ENCODE results near the gene MON1B. TPM values are rescaled to one million over a fixed set of nuclear protein-coding genes. Genes with fewer than 3 reads are reported as not detected.

Gene MON1B
- total RNA-seq, 1 experiment from 2014 or later: 48.0 TPM

GRCh38 chr16:77207030-77207429 is 16.0 kb downstream of the MON1B start:
- no peaks in the 10 kb centered on the region for H3K9me3 Mint-ChIP-seq

More at GRCh38 chr16:77207030-77207429, 16.0 kb downstream of the MON1B start:
- H2AFZ ChIP-seq (ENCODE audit: low read length): no peak overlapping the region
- no peak overlapping the region for H3K18ac ChIP-seq (ENCODE audit: insufficient read length, low read depth, low read length)
- H3K4me1 ChIP-seq (ENCODE audit: insufficient read depth, low read length): peaks cover 11% of the 10 kb centered on the region
- H3K23me2 ChIP-seq (ENCODE audit: insufficient read length, low read depth, low read length, poor library complexity, severe bottlenecking): peaks cover 4% of the 10 kb centered on the region
- H3K27ac ChIP-seq (ENCODE audit: insufficient read length, low read depth, low read length): no peak overlapping the region
- H3K4me3 Mint-ChIP-seq: no peak overlapping the region
- no peaks in the 10 kb centered on the region for H3K79me2 ChIP-seq (ENCODE audit: insufficient read depth, low read length)
- no peak overlapping the region for H3K23ac ChIP-seq (ENCODE audit: insufficient read length, low read depth, low read length)
- peaks cover 28 to 32% of the 10 kb centered on the region in 2 experiments for H3K4me1 Mint-ChIP-seq
- no peak overlapping the region for H2BK12ac ChIP-seq (ENCODE audit: insufficient read length, low read depth, low read length)
- no peak for TF ChIP-seq CTCF (conservative IDR thresholded peaks at IDR 0.05)
- peaks cover 2% of the 10 kb centered on the region for H3K27me3 Mint-ChIP-seq (ENCODE audit: low read depth)
- H3T11ph ChIP-seq (ENCODE audit: low read length): no peak overlapping the region
- H3K27ac Mint-ChIP-seq: no peak overlapping the region
- no peak for DNase-seq
- no peak overlapping the region for H2BK120ac ChIP-seq (ENCODE audit: low read depth, low read length, poor library complexity, severe bottlenecking)
- H3K79me1 ChIP-seq (ENCODE audit: insufficient read depth, low read depth, low read length, poor library complexity, severe bottlenecking): no peaks in the 10 kb centered on the region
- H4K20me1 ChIP-seq (ENCODE audit: control insufficient read depth, insufficient read depth, insufficient read length): no peaks in the 10 kb centered on the region
- H3K36me3 Mint-ChIP-seq (ENCODE audit: insufficient read depth in 1 of 3, low read depth in 3 of 3): no peaks in the 10 kb centered on the region
- H4K5ac ChIP-seq (ENCODE audit: insufficient read length, low read depth, low read length): no peak overlapping the region
- no peak overlapping the region for H2BK5ac ChIP-seq (ENCODE audit: insufficient read length, low read length)
- H3K9me3 ChIP-seq (ENCODE audit: control insufficient read depth, low read depth, low read length): no peaks in the 10 kb centered on the region
- no peaks in the 10 kb centered on the region for H3K27me3 ChIP-seq (ENCODE audit: insufficient read depth, low read length)
- no peak overlapping the region for H2BK15ac ChIP-seq (ENCODE audit: low read depth, low read length)
- WGBS (ENCODE audit: extremely low coverage, insufficient read length, low lambda C conversion rate): no CpG with 5 or more reads among the region's 5 CpGs
- no peak overlapping the region for H3K56ac ChIP-seq (ENCODE audit: insufficient read length, low read depth, low read length)
- H4K8ac ChIP-seq (replicated peaks; ENCODE audit: insufficient read length, low read depth, low read length): no peak overlapping the region
- H3K4ac ChIP-seq (ENCODE audit: low read depth, low read length): no peak overlapping the region
- no peak overlapping the region for H3K4me2 ChIP-seq (ENCODE audit: insufficient read depth, insufficient read length, low read length)
- no peak overlapping the region for H2BK20ac ChIP-seq (ENCODE audit: low read depth, low read length, poor library complexity, severe bottlenecking)
- H3K9ac ChIP-seq (ENCODE audit: extremely low read depth, insufficient read length, low read length): no peak overlapping the region
- no peak overlapping the region; the same call in 1 of the 2 replicates for H3K14ac ChIP-seq (ENCODE audit: insufficient read depth, low read length)
- H2AK5ac ChIP-seq (ENCODE audit: insufficient read length, low read length): no peak overlapping the region
- no peak overlapping the region for H4K91ac ChIP-seq (ENCODE audit: insufficient read length, low read depth, low read length)

Data from H9 (cell line).